ENCODE results near the gene CHFR. TPM values are rescaled to one million over a fixed set of nuclear protein-coding genes. Genes with fewer than 3 reads are reported as not detected.
"Not testable (repeated sequence)": the region's sequence is repeated elsewhere in the genome, so short reads cannot be mapped to it uniquely, and the experiment has no call there.

CHFR gene
- total RNA-seq: 35.2 TPM

GRCh38 chr12:132887513-132888351, at the start of gene CHFR:
TSS of gene CHFR (minus strand) at chr12:132887605. CDS start at chr12:132887328, 277 bp downstream.
- DNase-seq (ENCODE audit: low spot score): peak; percentile 97

GRCh38 chr12:132936921-132937320, 49.5 kb upstream of the CHFR start:
- DNase-seq (ENCODE audit: low spot score): not testable (repeated sequence)

- no peak for DNase-seq (ENCODE audit: low spot score)
Observed at GRCh38 chr12:132936163-132936562, 48.8 kb upstream of the CHFR start.

GRCh38 chr12:132926415-132926833, 39.0 kb upstream of the CHFR start:
- DNase-seq (ENCODE audit: low spot score): no peak

GRCh38 chr12:132925597-132926414, 38.4 kb upstream of the CHFR start:
- DNase-seq (ENCODE audit: low spot score): no peak

- no peak for DNase-seq (ENCODE audit: low spot score)
Observed at GRCh38 chr12:132924356-132924755, 37.0 kb upstream of the CHFR start.

GRCh38 chr12:132923356-132923909, 36.0 kb upstream of the CHFR start:
- DNase-seq (ENCODE audit: low spot score): no peak

GRCh38 chr12:132922676-132923075, 35.3 kb upstream of the CHFR start:
- DNase-seq (ENCODE audit: low spot score): no peak

- no peak for DNase-seq (ENCODE audit: low spot score)
Observed at GRCh38 chr12:132921685-132922084, 34.3 kb upstream of the CHFR start.

GRCh38 chr12:132918680-132919079, 31.3 kb upstream of the CHFR start:
- no peak for DNase-seq (ENCODE audit: low spot score)

GRCh38 chr12:132909030-132909368, 21.6 kb upstream of the CHFR start:
- DNase-seq (ENCODE audit: low spot score): no peak

- DNase-seq (ENCODE audit: low spot score): peak; percentile 98
Observed at GRCh38 chr12:132908145-132909029, 21.0 kb upstream of the CHFR start.

- DNase-seq (ENCODE audit: low spot score): not testable (repeated sequence)
Observed at GRCh38 chr12:132907789-132908144, 20.4 kb upstream of the CHFR start.

GRCh38 chr12:132907216-132907615, 19.8 kb upstream of the CHFR start:
- no peak for DNase-seq (ENCODE audit: low spot score)

- DNase-seq (ENCODE audit: low spot score): peak; percentile 83
Observed at GRCh38 chr12:132904718-132905328, 17.4 kb upstream of the CHFR start.

GRCh38 chr12:132899033-132899432, 11.6 kb upstream of the CHFR start:
- no peak for DNase-seq (ENCODE audit: low spot score)

GRCh38 chr12:132888852-132889251, 1.4 kb upstream of the CHFR start:
- no peak for DNase-seq (ENCODE audit: low spot score)

GRCh38 chr12:132886529-132887477, 602 bp downstream of the CHFR start:
- DNase-seq (ENCODE audit: low spot score): no peak

- DNase-seq (ENCODE audit: low spot score): peak; percentile 32
Observed at GRCh38 chr12:132881818-132882217, 5.6 kb downstream of the CHFR start.

GRCh38 chr12:132874620-132875019, 12.8 kb downstream of the CHFR start:
- not testable (repeated sequence) for DNase-seq (ENCODE audit: low spot score)
